Right kidney (tissue), 1 donor: ENCODE measurements around the gene GPX4.
"Not testable (repeated sequence)": the region's sequence is repeated elsewhere in the genome, so short reads cannot be mapped to it uniquely, and the experiment has no call there.

Experiments used
- DNase-seq: peaks from one replicate; pipeline ENCODE4 v3.0.0-alpha.2; 2016

GPX4 gene

GRCh38 chr19:1113030-1113985 lies 9.5 kb downstream of the GPX4 start:
- DNase-seq: peak; percentile 80

DNA sequence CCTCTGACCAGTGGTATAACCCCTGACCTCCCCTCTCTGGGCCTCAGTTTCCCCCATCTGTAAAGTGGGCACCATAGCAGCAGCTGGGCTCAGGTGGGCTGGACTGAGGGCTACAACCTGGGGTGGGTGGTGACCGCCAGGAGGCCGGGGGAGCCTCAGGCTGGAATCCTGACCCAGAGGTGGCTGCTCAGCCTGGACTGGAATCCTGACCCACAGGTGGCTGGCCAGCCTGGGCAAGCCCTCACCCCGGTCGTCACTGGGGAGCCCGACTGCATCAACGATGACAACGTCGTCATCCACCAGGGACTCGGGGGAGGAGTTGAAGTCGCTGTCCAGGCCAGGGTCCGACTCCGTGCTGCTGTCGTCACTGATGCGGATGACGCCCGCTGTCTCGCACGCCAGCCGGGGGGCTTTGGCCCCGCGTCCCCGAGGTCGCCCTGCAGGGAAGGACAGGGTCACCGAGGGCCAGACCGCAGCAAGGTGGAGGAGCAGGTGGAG lies 10.2 kb downstream of the GPX4 start:
- DNase-seq: no peak

GRCh38 chr19:1114728-1115127 lies 10.9 kb downstream of the GPX4 start:
- DNase-seq: not testable (repeated sequence)

DNA sequence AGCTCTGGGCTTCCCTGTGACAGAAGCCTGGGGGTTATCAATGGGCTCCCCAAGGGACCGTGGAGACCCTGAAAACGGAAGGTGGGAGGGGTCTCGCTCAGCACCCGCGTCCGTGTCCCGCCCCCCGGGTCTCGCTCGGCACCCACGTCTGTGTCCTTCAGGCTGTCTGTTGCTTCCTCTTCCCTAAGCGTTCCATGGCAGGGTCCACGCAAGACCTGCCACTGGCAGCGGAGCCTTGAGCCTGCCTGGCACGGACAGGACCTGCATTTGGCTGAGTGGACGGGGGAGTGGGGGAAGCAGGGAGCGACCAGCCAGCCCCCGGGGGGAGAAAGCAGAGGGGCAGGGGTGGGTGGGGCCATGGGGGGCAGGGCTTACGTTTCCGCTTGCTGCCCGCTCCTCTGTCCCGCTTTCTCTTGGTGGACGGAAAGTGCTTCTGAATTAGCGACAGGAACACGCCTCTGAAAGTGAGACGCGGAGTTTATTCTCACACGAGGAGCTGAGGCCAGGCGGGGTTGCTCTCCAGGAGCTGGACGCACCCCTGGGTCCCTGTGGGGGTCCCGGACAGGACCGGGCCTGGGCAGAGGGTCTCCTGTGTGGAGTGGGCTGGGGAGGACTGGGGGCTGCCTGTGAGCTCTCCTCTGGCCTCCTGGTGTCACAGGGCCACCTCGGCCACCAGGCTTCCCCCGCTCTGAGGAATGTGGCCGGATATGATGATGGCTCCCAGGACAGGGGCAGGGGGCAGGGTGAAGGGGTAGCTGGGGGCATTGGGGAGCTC lies 12.0 kb downstream of the GPX4 start:
- DNase-seq: no peak

- DNase-seq: no peak
Observed at GRCh38 chr19:1116726-1117581, 13.2 kb downstream of the GPX4 start.

DNA sequence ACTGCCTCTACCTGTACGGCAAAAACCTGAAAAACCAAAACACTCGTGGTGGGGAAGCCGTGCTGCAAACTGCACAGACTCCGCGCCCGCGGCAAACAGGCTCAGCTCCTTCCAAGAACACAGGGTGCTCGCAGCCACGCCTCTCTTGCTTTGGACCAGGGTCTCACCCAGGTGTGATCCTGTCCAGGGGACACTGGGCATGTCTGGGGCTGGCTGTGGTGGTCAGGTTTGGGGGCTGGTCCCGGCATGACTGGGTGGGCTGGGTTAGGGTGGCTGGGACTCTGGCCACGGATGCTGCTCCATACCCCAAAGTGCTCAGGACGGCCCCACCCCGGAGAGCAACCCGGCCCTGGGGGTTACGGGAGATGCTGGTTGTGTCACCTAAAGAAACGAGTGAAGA lies 13.9 kb downstream of the GPX4 start:
- no peak for DNase-seq

DNA sequence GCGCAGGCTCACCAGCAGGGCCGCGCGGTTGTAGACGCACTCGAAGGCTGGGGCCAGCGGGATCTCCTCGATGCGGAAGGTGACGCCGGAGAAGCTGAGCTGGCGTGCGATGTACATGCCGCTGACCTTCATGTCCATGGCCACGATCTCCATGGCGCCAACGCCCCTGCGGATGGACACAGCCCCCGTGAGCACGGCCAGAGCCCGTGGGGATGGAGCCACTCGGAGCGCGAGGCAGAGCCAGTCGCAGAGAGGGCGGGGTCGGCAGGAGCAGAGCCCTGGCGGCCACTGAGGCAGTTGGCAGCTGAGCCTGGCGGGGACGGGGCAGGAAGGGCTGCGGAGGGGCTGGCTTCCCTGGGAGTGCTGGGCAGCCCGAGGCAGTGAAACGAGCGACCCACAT lies 15.2 kb downstream of the GPX4 start:
- no peak for DNase-seq

DNA sequence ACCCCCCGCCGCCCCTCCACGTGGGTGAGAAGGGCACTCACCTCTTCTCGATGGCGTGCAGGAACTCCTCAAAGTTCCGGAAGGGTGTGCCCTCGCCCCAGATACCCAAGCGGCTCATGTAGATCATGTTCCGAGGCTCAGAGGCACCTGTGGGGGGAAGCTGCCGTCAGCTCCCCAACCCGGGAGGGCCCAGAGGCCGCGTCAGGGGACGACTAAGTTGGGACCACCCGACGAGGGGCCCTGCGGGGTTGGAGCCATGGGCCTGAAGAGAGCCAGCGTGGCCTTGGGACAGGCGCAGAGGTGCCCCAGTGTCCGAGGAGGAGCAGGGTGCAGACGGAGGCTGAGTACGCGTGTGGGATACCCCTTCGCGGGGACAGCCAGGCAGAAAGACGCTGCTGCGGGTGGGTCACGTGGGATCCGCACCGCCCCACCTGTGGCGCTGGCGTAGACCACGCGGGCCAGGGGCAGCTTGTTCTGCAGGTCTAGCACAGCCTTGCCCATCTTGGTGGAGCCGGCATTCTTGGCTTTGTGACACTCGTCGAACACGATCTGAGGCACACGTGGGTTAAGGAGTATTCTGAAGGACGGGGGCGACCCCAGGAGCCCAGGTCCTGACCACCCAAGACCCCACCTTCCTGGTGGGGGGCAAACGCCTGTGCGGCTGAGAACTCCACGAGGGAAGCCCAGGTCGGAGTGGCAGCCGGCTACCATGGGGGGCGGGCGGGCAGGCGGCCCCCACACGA lies 15.9 kb downstream of the GPX4 start:
- DNase-seq: no peak

GRCh38 chr19:1121395-1121794 lies 17.6 kb downstream of the GPX4 start:
- no peak for DNase-seq

DNA sequence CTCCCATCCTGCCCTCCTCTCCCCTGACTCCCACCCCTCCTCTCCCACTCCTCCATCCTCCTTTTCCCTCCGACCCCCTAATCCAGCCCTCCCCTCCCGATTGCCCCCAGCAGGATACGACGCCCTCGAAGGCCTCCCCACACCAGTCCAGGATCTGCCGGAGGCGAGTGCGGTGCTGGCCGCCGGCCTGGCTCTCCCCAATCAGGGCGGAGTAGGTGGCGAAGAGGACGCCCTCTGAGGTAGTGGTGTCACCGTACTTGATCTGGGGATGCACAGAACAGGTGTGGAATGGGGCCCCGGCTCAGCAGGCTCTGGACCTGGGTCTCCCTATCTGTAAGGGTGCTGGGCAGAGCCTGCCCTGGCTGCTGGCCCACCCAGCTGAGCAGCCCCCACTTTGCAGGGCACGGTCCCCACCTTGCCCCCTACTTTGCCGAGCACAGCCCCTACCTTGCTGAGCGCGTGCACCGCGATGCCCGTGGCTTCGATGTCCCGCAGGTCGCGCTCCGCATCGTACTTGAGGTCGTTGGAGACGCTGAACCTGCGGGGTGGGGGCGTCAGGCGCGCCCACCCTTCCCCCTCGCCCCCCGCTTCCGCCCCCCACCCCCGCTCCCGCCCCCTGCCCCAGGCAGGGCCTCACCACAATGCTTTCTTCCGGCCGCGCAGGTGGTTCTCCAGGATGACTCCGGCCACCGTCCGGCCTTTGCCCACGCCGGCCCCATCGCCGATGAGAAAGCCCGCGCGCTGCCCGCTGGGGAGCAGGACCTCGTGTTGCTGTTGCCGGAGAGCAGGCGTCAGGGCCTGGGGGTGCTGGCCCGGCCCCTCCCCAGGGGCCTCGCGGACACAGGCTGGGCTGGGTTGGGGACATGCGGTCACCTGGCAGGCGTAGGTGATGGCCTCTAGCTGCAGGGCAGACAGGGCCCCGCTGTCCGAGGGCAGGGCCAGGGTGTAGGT lies 18.5 kb downstream of the GPX4 start:
- DNase-seq: no peak

- no peak for DNase-seq
Observed at GRCh38 chr19:1122972-1123363, 19.2 kb downstream of the GPX4 start.

GRCh38 chr19:1123381-1123780 lies 19.6 kb downstream of the GPX4 start:
- no peak for DNase-seq

DNA sequence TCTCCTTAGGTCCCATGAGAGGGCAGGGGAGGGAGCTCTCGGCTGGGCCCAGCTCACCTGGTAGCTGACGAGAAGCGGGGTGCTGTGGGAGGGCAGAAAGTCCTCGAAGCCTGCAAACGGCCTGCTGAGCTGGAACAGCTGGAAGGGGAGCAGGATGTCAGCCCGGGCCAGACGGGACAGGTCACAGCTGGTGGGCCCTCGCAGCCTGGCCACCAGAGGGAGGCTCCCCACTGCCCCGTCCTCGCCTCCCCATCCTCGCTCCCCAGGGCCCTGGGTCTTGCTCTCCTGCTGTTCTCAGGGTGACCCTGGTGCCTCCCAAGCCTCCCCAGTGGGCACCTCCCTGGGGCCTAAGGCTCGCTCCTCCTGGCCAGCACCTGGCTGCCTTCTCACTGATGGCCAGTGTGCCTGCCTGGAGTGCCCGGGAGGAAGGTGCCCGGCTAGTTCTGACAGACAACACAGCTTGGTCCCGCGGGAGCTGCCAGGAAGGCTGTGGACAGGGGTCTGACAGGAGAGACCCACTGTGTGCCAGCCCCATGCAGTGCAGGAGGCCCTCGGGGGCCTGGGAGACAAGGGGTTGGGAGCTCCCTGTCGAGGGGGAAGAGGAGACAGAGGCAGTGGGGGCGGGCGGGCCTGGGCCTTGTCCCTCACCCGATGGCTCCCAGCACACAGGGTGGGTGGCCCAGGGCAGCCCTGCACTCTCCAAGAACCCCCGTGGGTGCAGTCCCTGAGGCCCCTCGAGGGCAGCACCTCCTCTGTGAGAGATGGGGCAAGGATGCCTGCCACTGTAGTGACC lies 20.3 kb downstream of the GPX4 start:
- DNase-seq: no peak

DNA sequence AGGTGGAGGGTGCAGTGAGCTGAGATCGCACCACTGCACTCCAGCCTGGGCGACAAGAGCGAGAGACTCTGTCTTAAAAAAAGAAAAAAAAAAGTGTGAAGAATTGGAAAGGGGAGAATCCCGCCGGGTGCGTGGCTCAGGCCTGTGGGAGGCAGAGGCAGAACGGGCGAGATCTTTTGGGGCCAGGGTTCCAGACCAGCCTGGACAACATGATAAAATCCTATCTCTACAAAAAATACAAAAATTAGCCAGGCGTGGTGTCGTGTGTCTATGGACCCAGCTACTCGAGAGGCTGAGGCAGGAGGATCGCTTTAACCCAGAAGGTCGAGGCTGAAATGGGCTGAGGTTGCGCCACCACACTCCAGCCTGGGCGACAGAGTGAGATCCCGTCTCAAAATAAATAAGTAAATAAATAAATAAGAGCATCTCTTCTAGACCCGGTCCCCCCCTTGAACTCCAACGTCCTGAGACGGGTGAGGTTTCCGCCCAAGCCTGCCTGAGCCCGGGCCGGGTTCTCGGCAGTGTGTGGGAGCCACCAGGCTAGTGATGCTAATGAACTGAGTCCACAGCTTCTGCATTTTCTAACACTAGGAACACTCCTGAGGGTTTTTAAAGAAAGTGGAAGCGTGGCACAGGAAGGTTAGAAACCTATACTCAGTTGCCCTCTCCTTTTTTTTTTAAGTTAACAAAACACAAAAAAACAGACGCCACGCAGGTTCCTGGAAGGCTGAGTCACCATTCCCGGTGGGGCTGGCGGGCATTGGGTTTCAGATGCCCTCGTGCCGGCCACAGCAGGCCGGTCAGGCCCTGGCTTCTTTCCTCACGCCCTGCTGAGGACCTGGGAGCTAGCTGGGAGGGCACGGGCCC lies 22.0 kb downstream of the GPX4 start:
- no peak for DNase-seq

DNA sequence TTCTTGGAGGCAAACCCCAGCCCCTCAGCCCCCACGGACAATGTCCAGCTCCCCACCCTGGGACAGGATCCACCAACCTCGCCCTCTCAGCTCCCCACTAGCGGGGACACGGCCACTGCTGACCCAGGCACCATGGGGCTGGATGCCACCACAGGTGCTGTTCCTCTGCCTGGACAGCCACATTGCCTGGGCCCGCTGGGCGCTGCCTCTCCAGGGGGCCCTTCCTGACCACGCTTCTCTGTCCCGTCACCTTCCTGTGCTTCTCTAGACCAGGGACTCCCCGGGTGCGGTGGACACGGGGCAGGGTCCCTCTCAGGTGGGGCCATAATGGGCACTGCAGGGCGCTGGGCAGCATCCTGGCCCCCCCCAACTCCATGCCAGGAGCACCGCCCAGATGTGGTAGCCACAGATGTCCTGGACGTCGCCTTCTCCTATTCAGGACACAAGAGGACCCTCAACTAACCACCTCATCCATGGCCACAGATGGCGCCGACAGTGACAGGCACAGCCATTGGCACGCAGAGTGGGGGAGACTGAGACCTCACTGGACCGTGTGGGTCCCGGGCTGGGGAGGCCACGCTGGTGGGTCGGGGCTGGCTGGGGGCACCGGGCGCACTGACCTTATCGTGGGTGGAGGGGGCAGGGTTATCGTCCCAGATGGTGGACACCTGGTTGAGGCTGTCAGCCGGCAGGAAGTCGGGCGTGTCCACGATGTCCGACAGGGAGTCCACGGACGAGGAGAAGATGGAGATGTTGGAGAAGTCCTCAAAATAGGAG lies 23.4 kb downstream of the GPX4 start:
- no peak for DNase-seq

DNA sequence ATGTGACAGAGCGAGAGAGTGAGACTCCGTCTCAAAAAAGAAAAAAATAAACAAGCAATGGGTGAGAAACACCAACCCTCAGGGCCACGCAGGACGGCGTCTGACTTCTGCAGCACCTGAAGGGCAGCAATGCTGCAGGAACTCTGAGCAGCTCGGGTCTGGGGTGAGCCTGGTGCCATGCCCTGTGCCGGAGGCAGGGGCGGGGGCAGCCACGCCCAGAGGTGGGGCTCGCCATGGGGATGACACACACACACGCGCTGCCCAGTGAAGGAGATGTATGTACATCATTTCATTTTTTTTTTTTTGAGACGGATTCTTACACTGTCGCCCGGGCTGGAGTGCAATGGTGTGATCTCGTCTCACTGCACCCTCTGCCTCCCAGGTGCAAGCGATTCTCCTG lies 24.3 kb downstream of the GPX4 start:
- no peak for DNase-seq

- not testable (repeated sequence) for DNase-seq
Observed at GRCh38 chr19:1129084-1129483, 25.3 kb downstream of the GPX4 start.

DNA sequence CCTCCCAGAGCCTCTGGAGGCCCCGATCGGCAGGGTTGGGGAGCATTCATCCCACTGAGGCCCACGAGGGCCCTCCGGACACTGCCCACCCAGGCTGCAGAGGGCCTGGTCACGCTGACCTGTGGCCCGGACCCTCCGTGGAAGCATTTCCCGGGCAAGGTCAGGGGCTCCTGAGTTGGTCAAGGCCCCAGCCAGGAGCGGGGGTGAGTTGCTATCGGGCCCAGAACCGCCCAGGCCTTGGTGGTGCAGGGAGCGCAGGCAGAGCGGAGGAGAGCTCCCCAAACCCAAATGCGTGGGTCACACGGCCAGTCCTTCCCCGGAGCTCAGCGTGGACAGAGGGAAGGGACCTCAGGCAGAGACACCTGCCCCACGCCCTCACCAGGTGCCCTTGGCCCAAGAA lies 25.7 kb downstream of the GPX4 start:
- DNase-seq: no peak
